Choroid plexus epithelial cell (primary cell): ENCODE data around the gene HPCAL1.

Experiments
- DNase-seq: peaks from one replicate; pipeline ENCODE4 v3.0.0-alpha.2; 2010; ENCODE audit warnings: low read depth
- H3K4me3 ChIP-seq: 2 replicates; pipeline ENCODE4 v1.5.1; 2011; ENCODE audit warnings: low read depth, mild to moderate bottlenecking, control low read depth, low read length, moderate library complexity
- CTCF ChIP-seq: conservative IDR thresholded peaks from 2 replicates; pipeline ENCODE4 v1.5.1; 2011; ENCODE audit warnings: low read depth, mild to moderate bottlenecking, control low read depth, inconsistent platforms, low read length, moderate library complexity

The HPCAL1 gene

GRCh38 chr2:10363861-10364610 is 61.3 kb downstream of the HPCAL1 start:
- no peak overlapping the region for H3K4me3 ChIP-seq
- DNase-seq, result no peak
- no peak for TF ChIP-seq CTCF

GRCh38 chr2:10365412-10365811 is 62.7 kb downstream of the HPCAL1 start:
- H3K4me3 ChIP-seq, result no peak overlapping the region
- no peak for DNase-seq
- no peak for TF ChIP-seq CTCF

- no peak for DNase-seq
- no peak overlapping the region for H3K4me3 ChIP-seq
- TF ChIP-seq CTCF, result no peak
These were observed 64.0 kb downstream of the HPCAL1 start for GRCh38 chr2:10366601-10367270.

GRCh38 chr2:10367472-10368439 is 65.1 kb downstream of the HPCAL1 start:
- TF ChIP-seq CTCF, result no peak
- H3K4me3 ChIP-seq, result no peak overlapping the region
- DNase-seq, result no peak

- no peak for TF ChIP-seq CTCF
- no peak overlapping the region for H3K4me3 ChIP-seq
- no peak for DNase-seq
These were observed 66.0 kb downstream of the HPCAL1 start for GRCh38 chr2:10368491-10369231.

- no peak for DNase-seq
- H3K4me3 ChIP-seq, result no peak overlapping the region
- no peak for TF ChIP-seq CTCF
These were observed 66.9 kb downstream of the HPCAL1 start for GRCh38 chr2:10369269-10370255.
